H1 (cell line): ENCODE results near the gene PRSS8. TPM values are rescaled to one million over a fixed set of nuclear protein-coding genes. Genes with fewer than 3 reads are reported as not detected.

Source experiments
- CTCF ChIA-PET: fragments of 300-600 bp; sonication (Branson Sonifier 250); formaldehyde crosslinking; loops from one replicate; lab custom pipeline; 2021; ENCODE audit not compliant: partially characterized antibody; lab: Charles Lee
- POLR2A ChIA-PET: fragments of 300-600 bp; sonication (Branson Sonifier 250); formaldehyde crosslinking; loops from one replicate; lab custom pipeline; 2021; ENCODE audit warnings: inconsistent platforms; ENCODE audit not compliant: partially characterized antibody; lab: Charles Lee
- DNase-seq, 2 experiments: peaks; one replicate each; pipeline versions ENCODE4 v3.0.0 to v3.0.0-alpha.2; 2010 to 2022; ENCODE audit warnings: low spot score in 2 of 2, low read depth in 1 of 2, mixed read lengths in 1 of 2
- FAIRE-seq: peaks from 2 replicates; lab custom pipeline; 2011; peaks lifted over from hg19 to GRCh38; lab: Jason Lieb, UNC
- H2AFZ ChIP-seq: 2 replicates; pipeline ENCODE4 v1.8.1; 2012; ENCODE audit warnings: low read length, inconsistent platforms
- H2AK5ac ChIP-seq: 2 replicates; pipeline ENCODE4 v1.6.1; 2013; ENCODE audit warnings: low read depth, low read length
- H2BK120ac ChIP-seq: replicated peaks from 2 replicates; pipeline ENCODE3; 2013; ENCODE audit warnings: low read depth, low read length, inconsistent platforms
- H2BK12ac ChIP-seq: 2 replicates; pipeline ENCODE4 v1.6.1; 2013; ENCODE audit warnings: low read depth, low read length
- H2BK15ac ChIP-seq: 2 replicates; pipeline ENCODE4 v1.6.1; 2013; ENCODE audit warnings: low read length
- H2BK20ac ChIP-seq: 2 replicates; pipeline ENCODE4 v1.6.1; 2013; ENCODE audit warnings: low read length
- H2BK5ac ChIP-seq: 2 replicates; pipeline ENCODE4 v1.6.1; 2013; ENCODE audit warnings: low read depth, low read length
- H3K14ac ChIP-seq: 2 replicates; pipeline ENCODE4 v1.6.1; 2013; ENCODE audit warnings: inconsistent platforms; ENCODE audit not compliant: insufficient read length
- H3K18ac ChIP-seq: 2 replicates; pipeline ENCODE4 v1.6.1; 2013; ENCODE audit warnings: low read length; ENCODE audit errors: extremely low read depth
- H3K23ac ChIP-seq: 2 replicates; pipeline ENCODE4 v1.6.1; 2013; ENCODE audit warnings: inconsistent platforms; ENCODE audit not compliant: insufficient read length
- H3K23me2 ChIP-seq: 2 replicates; pipeline ENCODE4 v1.6.1; 2013; ENCODE audit warnings: low read depth, low read length
- H3K27ac ChIP-seq: 2 replicates; pipeline ENCODE4 v1.6.1; 2011; ENCODE audit warnings: low read depth, low read length, inconsistent platforms
- H3K27me3 ChIP-seq, 4 experiments: replicated peaks in 1 of 4; 1 replicate in 1 of 4; 2 replicates in 3 of 4; pipeline versions ENCODE4 v1.6.1 to v1.8.1; 2011 to 2013; ENCODE audit warnings: low read length in 3 of 4, mild to moderate bottlenecking in 3 of 4, inconsistent platforms in 2 of 4, mixed read lengths in 2 of 4, moderate library complexity in 1 of 4; ENCODE audit not compliant: control insufficient read depth in 3 of 4, insufficient read depth in 3 of 4; ENCODE audit errors: extremely low read depth in 1 of 4
- H3K36me3 ChIP-seq, 4 experiments: 2 replicates each; pipeline versions ENCODE4 v1.6.1 to v1.8.1; 2011 to 2013; ENCODE audit warnings: mild to moderate bottlenecking in 4 of 4, low read length in 3 of 4, moderate library complexity in 2 of 4, control low read depth in 1 of 4, inconsistent platforms in 1 of 4; ENCODE audit not compliant: insufficient read depth in 4 of 4, control insufficient read depth in 2 of 4
- H3K4ac ChIP-seq: replicated peaks from 2 replicates; pipeline ENCODE3; 2013; ENCODE audit warnings: low read length, low read depth, mixed read lengths, inconsistent platforms; ENCODE audit not compliant: insufficient read length
- H3K4me1 ChIP-seq, 4 experiments: replicated peaks in 1 of 4; 1 replicate in 1 of 4; 2 replicates in 3 of 4; pipeline versions ENCODE4 v1.6.1 to v1.8.1; 2011 to 2013; ENCODE audit warnings: low read length in 3 of 4, inconsistent platforms in 2 of 4, mixed read lengths in 1 of 4; ENCODE audit not compliant: insufficient read depth in 4 of 4, control insufficient read depth in 3 of 4
- H3K4me2 ChIP-seq, 2 experiments: 2 replicates each; pipeline versions ENCODE4 v1.6.1 to v1.8.1; 2011 to 2013; ENCODE audit warnings: low read depth in 2 of 2, low read length in 2 of 2, control low read depth in 1 of 2, inconsistent platforms in 1 of 2, mild to moderate bottlenecking in 1 of 2; ENCODE audit not compliant: insufficient read depth in 1 of 2
- H3K4me3 ChIP-seq, 4 experiments: fragments of 200-600, 300-600 bp in 1 of 4; sonication (generic), shearing (Covaris generic), sonication (Bioruptor Twin) in 1 of 4; 2 replicates each; pipeline versions ENCODE4 v1.5.1 to v1.8.1; 2011 to 2016; ENCODE audit warnings: low read length in 4 of 4, low read depth in 3 of 4, control low read depth in 2 of 4, inconsistent platforms in 2 of 4, mild to moderate bottlenecking in 2 of 4, mixed read lengths in 1 of 4, moderate library complexity in 1 of 4; ENCODE audit not compliant: insufficient read depth in 2 of 4; ENCODE audit errors: extremely low read depth in 1 of 4
- H3K56ac ChIP-seq: replicated peaks from 2 replicates; pipeline ENCODE3; 2013; ENCODE audit warnings: low read depth, mild to moderate bottlenecking, mixed read lengths, low read length, inconsistent platforms; ENCODE audit not compliant: insufficient read length
- H3K79me1 ChIP-seq: 2 replicates; pipeline ENCODE4 v1.6.1; 2013; ENCODE audit warnings: low read depth, low read length, control low read depth
- H3K79me2 ChIP-seq, 2 experiments: 2 replicates each; pipeline versions ENCODE4 v1.6.1 to v1.8.1; 2012 to 2013; ENCODE audit warnings: low read length in 2 of 2, mild to moderate bottlenecking in 2 of 2, inconsistent platforms in 1 of 2; ENCODE audit not compliant: insufficient read depth in 2 of 2, control insufficient read depth in 1 of 2
- H3K9ac ChIP-seq, 4 experiments: replicated peaks in 1 of 4; 1 replicate in 1 of 4; 2 replicates in 3 of 4; pipeline versions ENCODE4 v1.6.1 to v1.8.1; 2011 to 2013; ENCODE audit warnings: low read depth in 3 of 4, low read length in 3 of 4, control low read depth in 2 of 4, mild to moderate bottlenecking in 2 of 4, moderate library complexity in 2 of 4, inconsistent platforms in 1 of 4; ENCODE audit errors: extremely low read depth in 1 of 4
- H3K9me3 ChIP-seq, 2 experiments: 2 replicates each; pipeline versions ENCODE4 v1.6.1 to v1.8.1; 2012 to 2013; ENCODE audit warnings: mild to moderate bottlenecking in 2 of 2, moderate library complexity in 2 of 2, control low read depth in 1 of 2, inconsistent platforms in 1 of 2, low read depth in 1 of 2, low read length in 1 of 2, mixed read lengths in 1 of 2; ENCODE audit not compliant: insufficient read depth in 2 of 2
- H4K20me1 ChIP-seq, 2 experiments: replicated peaks in 1 of 2; 2 replicates each; pipeline versions ENCODE3 to v1.8.1; 2011 to 2013; ENCODE audit warnings: inconsistent platforms in 2 of 2, low read length in 2 of 2, mild to moderate bottlenecking in 1 of 2; ENCODE audit not compliant: insufficient read depth in 2 of 2, control insufficient read depth in 1 of 2
- H4K5ac ChIP-seq: 2 replicates; pipeline ENCODE4 v1.6.1; 2013; ENCODE audit warnings: low read length, low read depth, mixed read lengths, inconsistent platforms; ENCODE audit not compliant: insufficient read length
- H4K8ac ChIP-seq: 2 replicates; pipeline ENCODE4 v1.8.0; 2013; ENCODE audit warnings: mild to moderate bottlenecking, moderate library complexity, low read length, inconsistent platforms; ENCODE audit not compliant: insufficient read depth; ENCODE audit errors: extremely low read depth
- H4K91ac ChIP-seq: replicated peaks from 2 replicates; pipeline ENCODE3; 2013; ENCODE audit warnings: low read length, mixed read lengths, inconsistent platforms; ENCODE audit not compliant: insufficient read length
- CBX5 ChIP-seq: fragments of 300-800, 300-1000 bp; sonication (generic); IDR thresholded peaks from 2 replicates; pipeline ENCODE4 v1.7.1; 2016; ENCODE audit warnings: antibody characterized with exemption, low read length, low read depth
- CHD2 ChIP-seq: IDR thresholded peaks from 2 replicates; pipeline ENCODE4 v1.6.1; 2012; ENCODE audit warnings: low read length, improper control_type of control experiment
- EP300 ChIP-seq, 2 experiments: IDR thresholded peaks; 1 replicate in 1 of 2; 2 replicates in 1 of 2; pipeline ENCODE4 v1.6.1; 2011 to 2012; ENCODE audit warnings: low read depth in 2 of 2, low read length in 2 of 2, mild to moderate bottlenecking in 2 of 2, borderline replicate concordance in 1 of 2, inconsistent platforms in 1 of 2, moderate library complexity in 1 of 2
- KDM5A ChIP-seq: fragments of 200-600 bp; IDR thresholded peaks from 2 replicates; pipeline ENCODE4 v1.7.1; 2012; ENCODE audit warnings: mild to moderate bottlenecking, low read length, inconsistent platforms, mixed read lengths
- MAX ChIP-seq: IDR thresholded peaks from 2 replicates; pipeline ENCODE4 v1.6.1; 2012; ENCODE audit warnings: inconsistent platforms
- PHF8 ChIP-seq: fragments of 200-600 bp; sonication (generic); conservative IDR thresholded peaks from 2 replicates; pipeline ENCODE4 v1.7.1; 2012; ENCODE audit warnings: low read depth, mild to moderate bottlenecking, inconsistent platforms, low read length, moderate library complexity
- SP4 ChIP-seq: IDR thresholded peaks from 2 replicates; pipeline ENCODE4 v1.6.1; 2012; ENCODE audit warnings: low read length, inconsistent platforms
- TAF7 ChIP-seq: optimal IDR thresholded peaks from 2 replicates; pipeline ENCODE3; 2011; ENCODE audit warnings: low read depth, mild to moderate bottlenecking, inconsistent platforms, low read length, moderate library complexity, borderline replicate concordance
- TBP ChIP-seq: IDR thresholded peaks from 2 replicates; pipeline ENCODE4 v1.6.1; 2011; ENCODE audit warnings: low read depth, low read length, improper control_type of control experiment
- WGBS, 2 experiments: shearing (Covaris generic) in 1 of 2; methylation state at CpG; one replicate each; pipeline versions ENCODE4 v1.1.6 to v1.1.7; 2013 to 2015; ENCODE audit warnings: low lambda C conversion rate in 2 of 2, mixed read lengths in 2 of 2, inconsistent platforms in 1 of 2, low coverage in 1 of 2, missing lambda C conversion rate in 1 of 2; ENCODE audit not compliant: insufficient replicate concordance in 2 of 2, insufficient coverage in 1 of 2, insufficient read length in 1 of 2; ENCODE audit errors: extremely low coverage in 1 of 2, missing lambda C conversion rate in 1 of 2; 5-methylcytosine and 5-hydroxymethylcytosine counted together
- polyA plus RNA-seq, 7 experiments: library from polyadenylated mRNA; depleted of rRNA in 3 of 7; stranded (reverse) in 5 of 7; unstranded in 2 of 7; fragments of >200 nt in 5 of 7; fragments of 200-250 nt in 2 of 7; gene quantifications; 1 replicate in 5 of 7; 2 replicates in 1 of 7; 4 replicates in 1 of 7; pipeline versions ENCODE4 v1.2.1 to v1.2.3, GENCODE V29; 2011 to 2013; ENCODE audit warnings: missing spikeins in 2 of 7, mixed read lengths in 2 of 7
- total RNA-seq: library from RNA; stranded (reverse); fragmentation: NEBNext Ultra II Directional; extraction: Animal tissue kit (Norgen Biotek cat#: 25700); gene quantifications from 2 replicates; pipeline ENCODE4 v1.2.1, GENCODE V29; 2021

The PRSS8 gene
- total and polyA plus RNA-seq, 2 of the 8 experiments (the other 6 are each of a cell fraction or from before 2014, with no cell fraction given): 87.7 to 273 TPM

- peak overlapping the region; percentile 89 for H4K5ac ChIP-seq
- WGBS, 2 experiments: 5% methylated on average over 11 of the region's 18 CpGs; no CpG with 5 or more reads in 1 of the 2 experiments
- peak overlapping the region; percentile 92 for H3K4ac ChIP-seq
- peak overlapping the region; percentile 81; the same call in 1 of the 2 replicates for H2BK15ac ChIP-seq
- H4K8ac ChIP-seq: peak overlapping the region; percentile 51; the same call in 1 of the 2 replicates
- no peak overlapping the region for H2AFZ ChIP-seq
- peaks cover 0 to 19% of the 10 kb centered on the region in 2 experiments; a peak in 2 of 4 replicates for H3K79me2 ChIP-seq
- no peaks in the 10 kb centered on the region for H3K9me3 ChIP-seq
- H3K79me1 ChIP-seq: peaks cover 9% of the 10 kb centered on the region
- peak overlapping the region; percentile 97; the same call in 1 of the 2 replicates for H2AK5ac ChIP-seq
- peak overlapping the region; percentile 65 to 87 (median 81) for H3K4me3 ChIP-seq
- peaks cover 12 to 27% (median 15%) of the 10 kb centered on the region in 4 experiments for H3K36me3 ChIP-seq
- no peak overlapping the region for H3K14ac ChIP-seq
- CTCF ChIA-PET: interaction anchor here (0.8 to 2.2 kb wide), 7 partner anchors 8 to 150 kb away, joined by 3 to 8 read pairs (median 3); partner anchors contain the start of genes HSD3B7 and ZNF668
- no peak overlapping the region for H3K23ac ChIP-seq
- peak overlapping the region; percentile 8 for H3K56ac ChIP-seq
- H3K18ac ChIP-seq: peak overlapping the region; percentile 99
- peak overlapping the region; percentile 91 for H4K91ac ChIP-seq
- H3K27me3 ChIP-seq: no peaks in the 10 kb centered on the region
- H4K20me1 ChIP-seq: peaks cover 6 to 7% of the 10 kb centered on the region in 2 experiments
- FAIRE-seq (peak; percentile 65), DNase-seq (peak in 1 of 2 experiments; percentile 66)
- peak overlapping the region; percentile 100 for H2BK12ac ChIP-seq
- peak overlapping the region; percentile 83 to 98 for H3K4me2 ChIP-seq
- peak overlapping the region; percentile 97; the same call in 1 of the 2 replicates for H2BK20ac ChIP-seq
- H3K9ac ChIP-seq: peak overlapping the region; percentile 52 to 87 (median 78)
- H3K27ac ChIP-seq: peak overlapping the region; percentile 86; the same call in 1 of the 2 replicates
- POLR2A ChIA-PET: interaction anchor here (0.6 to 34.9 kb wide), 19 partner anchors 1 to 402 kb away, joined by 3 to 713 read pairs (median 4); partner anchors contain the start of genes BCKDK, FUS, KAT8 and PRSS36
- H3K4me1 ChIP-seq: peaks cover 5 to 54% (median 44%) of the 10 kb centered on the region in 4 experiments
- peaks cover 16% of the 10 kb centered on the region for H3K23me2 ChIP-seq
- H2BK5ac ChIP-seq: peak overlapping the region; percentile 97
- no peak overlapping the region for H2BK120ac ChIP-seq
- TF ChIP-seq EP300 (IDR thresholded peaks at IDR 0.05; ENCODE audit: borderline replicate concordance in 1 of 2, low read depth in 2 of 2, low read length in 2 of 2): no peak
- peak; percentile 5; the same call in 1 of the 2 replicates for TF ChIP-seq MAX
- peak; percentile 36 for TF ChIP-seq TAF7
- TF ChIP-seq CHD2: no peak
- no peak for TF ChIP-seq SP4
- TF ChIP-seq CBX5: no peak
- TF ChIP-seq TBP: peak; percentile 21; the same call in 1 of the 2 replicates
- peak; percentile 51 for TF ChIP-seq PHF8
- no peak for TF ChIP-seq KDM5A
Observed at GRCh38 chr16:31134625-31135534, 647 bp downstream of the PRSS8 start.
